ENCODE data around the gene POU2F3.

POU2F3 gene

DNA sequence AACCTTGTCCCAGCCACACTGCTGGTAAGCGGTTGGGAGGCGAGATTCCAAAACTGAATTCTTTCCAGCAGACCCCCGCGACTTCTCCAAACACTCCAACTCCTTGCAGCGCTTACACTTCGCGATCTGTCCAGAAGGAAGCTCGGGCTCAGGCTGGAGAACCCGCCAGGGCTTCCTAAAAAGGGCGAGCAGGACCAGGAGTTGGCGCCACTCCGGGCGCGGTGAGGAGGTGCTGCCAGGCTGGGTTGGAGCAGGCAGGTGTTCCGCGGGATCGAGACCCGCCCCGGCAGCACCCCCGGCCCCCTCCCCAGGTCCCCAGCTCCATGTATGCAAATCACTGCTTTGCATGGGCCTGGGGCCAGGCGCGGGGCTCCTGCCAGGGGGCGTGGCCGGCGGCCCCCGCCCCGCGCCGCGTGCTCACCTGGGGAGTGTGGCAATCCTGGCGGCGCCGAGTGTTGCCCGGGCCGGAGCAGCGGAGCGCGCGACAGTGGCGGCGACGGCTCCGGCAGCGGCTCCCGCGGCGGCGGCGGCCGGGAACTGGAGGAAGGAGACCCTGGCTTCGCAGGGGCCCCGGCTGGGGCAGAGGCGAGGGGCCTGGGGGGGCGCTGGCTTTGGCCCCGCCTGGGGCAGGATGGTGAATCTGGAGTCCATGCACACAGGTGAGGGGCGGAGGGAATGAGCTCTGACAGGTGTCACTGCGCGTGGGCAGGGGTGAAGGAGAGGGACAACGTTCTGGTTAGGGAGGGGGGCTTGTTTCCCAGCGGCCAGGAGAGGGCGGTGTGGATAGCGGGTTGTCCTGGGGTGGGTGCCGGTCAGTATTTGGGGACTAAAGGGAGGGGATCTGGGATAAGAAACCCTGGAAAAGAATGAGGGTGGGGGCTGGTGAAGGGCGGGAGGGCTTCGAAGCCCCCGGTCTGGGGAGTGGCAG is at the start of gene POU2F3:
Gene POU2F3 (plus strand): TSS at position 428 of the 928 bp plus-strand sequence. CDS start 204 bp downstream, at position 632.
- DNase-seq (ENCODE audit: low read depth, low spot score) = no peak

GRCh38 chr11:120191058-120191457 is 48.9 kb upstream of the POU2F3 start:
- no peak for DNase-seq (ENCODE audit: low read depth, low spot score)

GRCh38 chr11:120192831-120193625 is 46.9 kb upstream of the POU2F3 start:
- no peak for DNase-seq (ENCODE audit: low read depth, low spot score)

DNA sequence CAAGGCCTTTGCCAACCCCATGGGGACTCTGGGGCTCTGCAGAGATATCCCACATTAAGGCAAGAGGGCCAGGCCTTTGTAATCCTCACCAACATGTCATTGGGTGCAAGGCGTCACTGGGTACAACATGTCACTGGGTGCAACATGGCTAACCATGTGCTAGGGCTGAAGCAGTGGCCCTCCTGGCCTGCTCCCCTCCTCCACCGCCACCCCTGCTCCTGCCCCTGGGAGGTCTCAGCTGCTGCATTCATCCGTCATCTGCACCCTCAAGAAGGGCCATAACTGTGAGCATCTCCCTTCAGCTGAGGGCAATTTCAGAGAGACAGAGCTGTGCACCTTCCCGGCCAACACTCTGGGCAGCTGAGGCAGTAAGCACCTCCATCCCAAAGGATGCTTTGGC is 45.8 kb upstream of the POU2F3 start:
- DNase-seq (ENCODE audit: low read depth, low spot score) = no peak

DNA sequence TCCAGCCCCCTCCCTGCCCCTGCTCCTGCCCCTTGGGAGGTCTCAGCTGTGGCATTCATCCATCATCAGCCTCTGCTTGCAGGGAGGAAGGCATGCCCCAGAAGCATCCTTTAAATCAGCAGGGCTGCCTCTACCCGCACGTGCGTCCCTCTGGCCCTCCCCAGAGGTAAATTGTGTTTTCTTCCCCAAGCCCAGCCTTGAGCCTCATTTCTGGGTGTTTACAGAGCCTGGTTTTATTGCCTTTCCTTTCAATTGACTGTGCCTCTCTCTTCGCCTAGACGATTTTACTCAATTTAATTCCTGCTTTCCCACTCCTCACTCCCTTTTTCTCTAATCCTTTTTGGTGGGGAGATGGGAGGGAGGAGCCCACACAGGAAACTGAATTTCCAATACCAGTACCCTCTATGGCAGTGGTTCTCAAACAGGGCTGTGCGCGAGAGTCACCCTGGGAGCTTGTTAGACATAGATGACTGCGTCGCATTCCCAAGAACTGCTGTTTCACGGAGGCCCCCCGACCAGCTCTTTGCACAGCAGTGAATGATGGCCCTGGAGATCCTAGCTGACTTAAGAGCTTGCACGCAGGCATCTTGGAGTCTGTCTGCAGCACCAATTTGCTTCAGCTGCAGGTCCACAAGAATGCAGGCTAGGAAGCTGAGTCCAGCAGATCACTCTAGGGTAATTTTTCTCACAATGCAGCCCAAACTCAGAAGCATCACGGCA is 44.2 kb upstream of the POU2F3 start:
- DNase-seq (ENCODE audit: low read depth, low spot score) = no peak

GRCh38 chr11:120196826-120197225 is 43.1 kb upstream of the POU2F3 start:
- DNase-seq (ENCODE audit: low read depth, low spot score) = no peak

DNA sequence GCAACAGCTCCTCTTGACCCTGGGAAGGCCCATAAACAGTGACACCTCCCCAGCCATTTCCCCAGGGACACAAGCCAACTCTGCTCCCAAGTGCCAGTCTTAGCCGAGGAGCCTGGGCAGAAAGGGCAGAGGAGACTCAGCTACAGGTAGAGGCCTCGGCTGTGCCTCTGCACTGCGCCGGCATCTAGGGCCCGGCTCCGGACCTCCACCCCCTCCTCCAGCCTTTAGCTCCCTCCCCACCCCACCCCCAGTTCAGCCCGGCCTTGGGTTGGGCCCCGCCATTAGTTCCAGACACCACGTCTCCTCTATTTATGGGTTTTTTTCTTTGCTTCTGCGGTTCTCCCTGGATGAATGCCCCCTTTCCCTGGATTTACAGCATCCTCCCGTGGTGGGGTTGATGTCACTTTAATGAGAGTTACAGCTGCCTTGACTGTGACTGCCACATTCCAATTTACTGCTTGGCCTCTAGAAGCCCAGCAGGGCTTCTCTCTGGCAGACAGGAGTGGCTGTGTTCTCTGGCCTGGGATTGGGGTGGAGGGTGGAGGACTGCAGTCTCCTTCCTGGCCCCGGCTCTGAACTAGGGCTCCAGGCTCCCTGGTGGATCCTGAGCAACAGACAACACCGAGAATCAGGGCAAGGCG is 42.6 kb upstream of the POU2F3 start:
- DNase-seq (ENCODE audit: low read depth, low spot score) = no peak

GRCh38 chr11:120197977-120198376 is 42.0 kb upstream of the POU2F3 start:
- no peak for DNase-seq (ENCODE audit: low read depth, low spot score)

GRCh38 chr11:120198403-120198786 is 41.5 kb upstream of the POU2F3 start:
- no peak for DNase-seq (ENCODE audit: low read depth, low spot score)

DNA sequence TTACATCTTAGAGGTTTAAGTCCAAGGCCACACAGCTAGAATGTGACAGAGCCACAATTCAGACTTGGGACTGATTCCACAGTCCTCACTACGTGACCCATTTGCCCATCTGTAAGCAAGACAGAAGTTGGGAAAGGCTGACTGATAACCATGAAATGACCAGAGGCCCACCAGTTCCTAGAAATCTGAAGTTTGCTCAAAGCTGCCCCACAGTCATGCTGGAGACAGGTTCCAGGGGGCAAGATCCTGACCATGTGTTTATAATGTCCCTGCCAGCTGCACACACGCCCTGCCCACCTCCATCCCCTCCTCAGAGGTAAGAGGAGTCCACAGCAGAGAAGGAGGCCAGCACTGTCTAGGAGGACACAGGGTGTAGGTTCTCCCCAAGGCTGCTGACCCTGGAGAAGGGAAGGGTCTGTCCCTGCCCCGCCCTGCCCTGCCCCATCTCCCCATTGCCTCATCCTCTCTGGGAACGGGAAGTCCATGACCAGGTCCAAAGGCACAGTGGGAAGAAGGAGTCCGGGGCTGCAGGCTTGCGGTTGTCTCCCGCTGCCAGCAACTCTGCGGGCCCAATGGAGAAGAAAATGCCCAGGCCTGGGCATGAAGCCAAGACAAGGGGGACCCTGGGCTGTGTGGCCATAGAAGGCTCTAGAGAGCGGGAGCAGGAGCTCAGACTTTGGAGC is 41.0 kb upstream of the POU2F3 start:
- no peak for DNase-seq (ENCODE audit: low read depth, low spot score)

- DNase-seq (ENCODE audit: low read depth, low spot score) = no peak
Measured at GRCh38 chr11:120199613-120200012, 40.3 kb upstream of the POU2F3 start.

- DNase-seq (ENCODE audit: low read depth, low spot score) = no peak
Measured at GRCh38 chr11:120200677-120201076, 39.3 kb upstream of the POU2F3 start.

- DNase-seq (ENCODE audit: low read depth, low spot score) = no peak
Measured at GRCh38 chr11:120201653-120202052, 38.3 kb upstream of the POU2F3 start.

DNA sequence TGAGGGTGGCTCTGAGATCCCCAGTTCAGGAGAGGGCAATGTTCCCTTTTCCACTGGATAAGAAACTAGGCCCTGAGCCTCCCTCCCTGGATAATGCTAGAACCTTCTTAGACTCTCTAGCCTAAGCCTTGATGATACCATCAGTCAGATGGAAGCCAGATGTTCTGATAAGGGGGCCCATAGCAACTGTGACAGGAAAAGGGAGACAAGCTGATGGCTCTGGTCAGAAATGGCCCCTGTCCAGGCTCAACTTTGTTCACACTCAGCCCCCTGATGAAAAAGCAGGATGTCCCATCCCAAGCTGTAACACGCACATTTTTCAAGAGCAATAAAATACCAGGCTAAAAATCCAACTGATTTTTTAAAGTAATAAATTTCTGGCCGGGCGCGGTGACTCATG is 36.3 kb upstream of the POU2F3 start:
- no peak for DNase-seq (ENCODE audit: low read depth, low spot score)

GRCh38 chr11:120205596-120206161 is 34.3 kb upstream of the POU2F3 start:
- DNase-seq (ENCODE audit: low read depth, low spot score) = no peak

DNA sequence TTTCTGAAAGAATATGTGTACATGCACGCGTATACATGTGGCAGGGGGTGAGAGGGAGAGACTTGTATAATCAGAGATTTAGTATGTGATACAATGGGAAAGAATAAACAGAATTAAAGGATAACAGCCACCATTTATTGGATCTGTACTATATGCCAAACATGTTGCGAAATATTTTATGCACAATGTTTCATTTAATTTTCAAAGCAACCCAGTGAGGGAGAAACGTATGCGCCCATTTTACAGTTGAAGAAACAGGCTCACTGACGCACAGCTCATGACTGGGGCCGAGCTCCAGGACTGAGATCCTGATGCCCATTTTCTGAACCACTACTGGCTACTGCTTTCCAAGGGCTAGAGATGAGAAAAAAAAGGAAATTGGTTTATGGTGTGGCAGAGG is 32.4 kb upstream of the POU2F3 start:
- DNase-seq (ENCODE audit: low read depth, low spot score) = no peak

GRCh38 chr11:120208001-120208441 is 31.9 kb upstream of the POU2F3 start:
- DNase-seq (ENCODE audit: low read depth, low spot score) = no peak

DNA sequence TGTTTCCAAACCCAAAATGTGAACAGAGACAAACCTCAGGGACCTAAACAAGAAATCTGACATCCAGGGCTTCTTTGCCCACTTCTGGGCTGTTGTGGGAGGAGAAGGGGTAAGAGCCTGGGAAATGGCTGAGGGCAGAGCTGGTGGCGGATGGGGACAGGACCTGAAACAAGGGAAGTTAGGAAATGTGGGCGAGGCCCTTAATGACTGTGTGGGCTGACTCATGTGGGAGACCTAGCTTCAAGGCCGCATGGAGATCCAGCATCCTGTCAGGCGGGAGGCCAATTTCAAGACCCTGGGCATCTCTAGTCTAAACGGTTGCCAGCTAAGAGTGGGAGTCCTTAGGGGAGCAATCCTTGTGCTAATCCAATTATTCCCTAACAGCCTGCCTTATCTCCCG is 31.2 kb upstream of the POU2F3 start:
- DNase-seq (ENCODE audit: low read depth, low spot score) = no peak

GRCh38 chr11:120209746-120210625 is 30.0 kb upstream of the POU2F3 start:
- DNase-seq (ENCODE audit: low read depth, low spot score) = no peak

Measured in brain pericyte (primary cell).